ENCODE results near the gene NHLRC3. TPM values are rescaled to one million over a fixed set of nuclear protein-coding genes. Genes with fewer than 3 reads are reported as not detected.

NHLRC3 gene
- total RNA-seq, 1 donor from 2014 or later, result 24.8 TPM

GRCh38 chr13:39044536-39044935, 6.3 kb downstream of the NHLRC3 start:
- TF ChIP-seq CTCF (conservative IDR thresholded peaks at IDR 0.05), result no peak
- no peak for DNase-seq (ENCODE audit: extremely low spot score, unreplicated experiment)
- Mint-ChIP-seq H3K36me3 (no peaks in the 10 kb centered on the region), H3K27me3 (no peaks in the 10 kb centered on the region), H3K9me3 (no peaks in the 10 kb centered on the region), H3K27ac (no peak overlapping the region), H3K4me3 (no peak overlapping the region), H3K4me1 (ENCODE audit: unreplicated experiment) (peaks cover 12% of the 10 kb centered on the region)

- no peaks in the 10 kb centered on the region for H3K36me3 Mint-ChIP-seq
- H3K4me3 Mint-ChIP-seq, result peak overlapping the region; percentile 37
- peaks cover 8% of the 10 kb centered on the region for H3K4me1 Mint-ChIP-seq (ENCODE audit: unreplicated experiment)
- H3K27ac Mint-ChIP-seq, result peak overlapping the region; percentile 61
- peak; percentile 40 for TF ChIP-seq CTCF (conservative IDR thresholded peaks at IDR 0.05)
- no peak for DNase-seq (ENCODE audit: extremely low spot score, unreplicated experiment)
- H3K27me3 Mint-ChIP-seq, result no peaks in the 10 kb centered on the region
- H3K9me3 Mint-ChIP-seq, result no peaks in the 10 kb centered on the region
These were observed 9.3 kb downstream of the NHLRC3 start for GRCh38 chr13:39047560-39047959.

GRCh38 chr13:39048806-39049205, 10.6 kb downstream of the NHLRC3 start:
- Mint-ChIP-seq H3K4me1 (ENCODE audit: unreplicated experiment) (peaks cover 8% of the 10 kb centered on the region), H3K27me3 (no peaks in the 10 kb centered on the region), H3K27ac (no peak overlapping the region), H3K4me3 (no peak overlapping the region), H3K36me3 (no peaks in the 10 kb centered on the region), H3K9me3 (no peaks in the 10 kb centered on the region)
- no peak for DNase-seq (ENCODE audit: extremely low spot score, unreplicated experiment)
- TF ChIP-seq CTCF (conservative IDR thresholded peaks at IDR 0.05), result no peak

- H3K9me3 Mint-ChIP-seq, result no peaks in the 10 kb centered on the region
- H3K27me3 Mint-ChIP-seq, result no peaks in the 10 kb centered on the region
These were observed 11.0 kb downstream of the NHLRC3 start for GRCh38 chr13:39049274-39049673.

GRCh38 chr13:39051157-39051556, 12.9 kb downstream of the NHLRC3 start:
- Mint-ChIP-seq H3K27me3 (no peaks in the 10 kb centered on the region), H3K4me3 (no peak overlapping the region), H3K36me3 (peaks cover 4% of the 10 kb centered on the region), H3K27ac (no peak overlapping the region), H3K9me3 (no peaks in the 10 kb centered on the region), H3K4me1 (ENCODE audit: unreplicated experiment) (peaks cover 8% of the 10 kb centered on the region)
- TF ChIP-seq CTCF (conservative IDR thresholded peaks at IDR 0.05), result peak; percentile 78
- DNase-seq (ENCODE audit: extremely low spot score, unreplicated experiment), result no peak

More at GRCh38 chr13:39049274-39049673, 11.0 kb downstream of the NHLRC3 start:
- no peak for TF ChIP-seq CTCF (conservative IDR thresholded peaks at IDR 0.05)
- Mint-ChIP-seq H3K4me3 (no peak overlapping the region), H3K4me1 (ENCODE audit: unreplicated experiment) (peaks cover 8% of the 10 kb centered on the region), H3K27ac (no peak overlapping the region), H3K36me3 (no peaks in the 10 kb centered on the region)
- no peak for DNase-seq (ENCODE audit: extremely low spot score, unreplicated experiment)

- Mint-ChIP-seq H3K9me3 (no peaks in the 10 kb centered on the region), H3K4me3 (no peak overlapping the region), H3K36me3 (peaks cover 4% of the 10 kb centered on the region), H3K27ac (no peak overlapping the region), H3K27me3 (no peaks in the 10 kb centered on the region), H3K4me1 (ENCODE audit: unreplicated experiment) (peaks cover 4% of the 10 kb centered on the region)
- TF ChIP-seq CTCF (conservative IDR thresholded peaks at IDR 0.05), result no peak
- no peak for DNase-seq (ENCODE audit: extremely low spot score, unreplicated experiment)
These were observed 14.7 kb downstream of the NHLRC3 start for GRCh38 chr13:39052944-39053343.
